Fibroblast of skin of left biceps (primary cell): ENCODE results near the gene FANK1.

Experiments
- DNase-seq, 2 experiments: peaks; one replicate each; pipeline ENCODE4 v3.0.0-alpha.2; 2013; ENCODE audit warnings: low read depth in 2 of 2

Gene FANK1, protein sequence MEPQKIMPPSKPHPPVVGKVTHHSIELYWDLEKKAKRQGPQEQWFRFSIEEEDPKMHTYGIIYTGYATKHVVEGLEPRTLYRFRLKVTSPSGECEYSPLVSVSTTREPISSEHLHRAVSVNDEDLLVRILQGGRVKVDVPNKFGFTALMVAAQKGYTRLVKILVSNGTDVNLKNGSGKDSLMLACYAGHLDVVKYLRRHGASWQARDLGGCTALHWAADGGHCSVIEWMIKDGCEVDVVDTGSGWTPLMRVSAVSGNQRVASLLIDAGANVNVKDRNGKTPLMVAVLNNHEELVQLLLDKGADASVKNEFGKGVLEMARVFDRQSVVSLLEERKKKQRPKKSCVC

DNA sequence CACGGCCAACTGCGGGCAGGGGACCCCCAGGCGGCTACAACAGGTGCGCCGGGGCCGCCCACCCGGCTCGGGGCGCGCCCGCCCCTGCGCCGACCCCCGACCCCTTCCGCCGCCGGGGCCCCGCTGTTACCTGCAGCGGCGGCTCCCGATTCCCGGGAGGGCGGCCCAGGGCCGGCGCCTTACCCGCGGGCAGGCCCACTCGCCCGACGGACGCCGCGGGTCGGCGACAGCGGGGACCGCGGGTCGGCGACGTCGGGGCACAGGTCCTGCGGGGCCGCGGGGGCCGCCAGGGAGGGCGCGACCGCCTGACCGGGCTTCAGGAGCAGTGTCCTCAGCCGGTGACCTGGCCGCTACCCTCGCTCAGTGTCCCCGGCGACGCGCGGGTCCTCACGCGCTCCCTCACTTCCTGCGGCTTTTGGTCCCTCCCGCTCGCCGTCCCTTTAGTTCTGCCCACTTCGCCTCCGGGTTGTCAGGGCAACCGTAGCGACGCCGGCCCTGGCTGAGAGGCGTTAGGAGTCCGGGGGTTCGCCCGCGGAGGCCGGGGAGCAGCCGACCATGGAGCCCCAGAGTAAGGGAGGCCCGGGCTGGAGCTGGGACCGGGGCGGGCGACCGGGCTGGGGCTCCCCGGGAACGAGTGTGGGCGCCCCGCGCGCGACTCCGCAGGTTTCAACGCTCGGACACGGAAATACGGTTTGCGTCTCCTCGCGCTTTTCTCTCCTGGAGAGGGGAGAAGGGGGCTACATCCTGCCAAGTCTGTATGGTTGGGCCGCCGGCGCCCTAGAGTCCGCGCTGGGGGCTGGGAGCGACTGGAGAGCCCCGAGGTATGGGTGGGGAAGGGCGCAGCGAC lies at the start of gene FANK1:
Gene FANK1, plus strand, starts transcription at position 477 of the 847 bp plus-strand sequence. Its CDS starts 79 bp downstream, at position 556.
- peak; percentile 64 to 66 for DNase-seq

DNA sequence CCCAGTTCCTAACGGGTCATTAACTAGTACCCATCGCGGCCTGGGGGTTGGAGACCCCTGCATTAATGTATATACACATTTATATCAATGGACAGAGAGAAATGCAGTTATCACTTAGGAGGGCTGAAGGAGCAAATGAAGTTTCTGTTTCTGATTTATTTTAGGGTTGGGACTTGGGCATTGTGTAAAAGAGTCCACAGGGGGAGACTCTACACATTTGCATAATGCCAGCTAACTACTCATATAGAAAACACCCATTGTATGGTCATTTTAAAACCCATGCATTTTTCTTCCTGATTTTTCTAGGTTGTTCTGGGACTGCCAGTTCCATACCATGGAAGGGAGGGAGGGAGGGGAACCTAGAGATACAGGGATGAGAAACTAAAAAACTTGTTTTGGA lies 49.5 kb upstream of the FANK1 start:
- DNase-seq, result no peak

DNA sequence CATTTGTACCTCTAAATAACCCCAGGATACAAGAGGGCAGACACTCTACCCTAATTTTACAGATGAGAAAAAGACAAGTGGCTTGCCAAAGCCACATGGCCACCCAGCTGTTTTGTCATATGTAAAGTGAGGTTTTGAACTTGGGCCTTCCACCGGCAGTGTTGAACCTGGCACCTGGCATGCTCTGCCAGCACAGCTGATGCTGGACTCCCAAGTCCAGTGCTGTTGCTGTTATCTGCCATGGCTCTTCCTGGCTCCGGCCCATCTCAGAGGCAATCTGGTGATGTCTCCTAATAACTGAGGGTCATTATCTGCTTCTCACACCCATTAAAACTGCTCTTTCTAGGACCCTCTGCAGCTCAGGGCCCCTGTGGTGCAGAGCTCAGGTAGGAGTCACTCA lies 48.0 kb upstream of the FANK1 start:
- DNase-seq, result no peak

DNA sequence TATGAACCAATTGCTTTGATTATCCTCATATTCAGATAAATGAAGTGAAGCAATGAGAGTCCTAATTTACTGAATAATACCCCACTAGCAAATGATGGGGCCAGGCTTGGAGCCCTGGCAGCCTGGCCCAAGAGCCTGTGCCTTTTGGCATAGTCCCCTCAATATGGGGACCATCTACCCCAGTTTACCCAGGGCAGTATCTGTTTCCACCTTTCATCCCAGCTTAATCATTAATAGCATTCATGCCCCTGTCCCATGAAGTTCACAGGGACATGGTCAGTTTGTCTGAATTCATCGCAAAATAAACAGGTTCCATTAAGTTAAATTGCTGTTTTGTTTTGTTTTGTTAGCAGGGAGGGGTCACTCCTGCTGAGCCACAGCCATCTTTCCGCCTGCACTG lies 47.5 kb upstream of the FANK1 start:
- no peak for DNase-seq

DNA sequence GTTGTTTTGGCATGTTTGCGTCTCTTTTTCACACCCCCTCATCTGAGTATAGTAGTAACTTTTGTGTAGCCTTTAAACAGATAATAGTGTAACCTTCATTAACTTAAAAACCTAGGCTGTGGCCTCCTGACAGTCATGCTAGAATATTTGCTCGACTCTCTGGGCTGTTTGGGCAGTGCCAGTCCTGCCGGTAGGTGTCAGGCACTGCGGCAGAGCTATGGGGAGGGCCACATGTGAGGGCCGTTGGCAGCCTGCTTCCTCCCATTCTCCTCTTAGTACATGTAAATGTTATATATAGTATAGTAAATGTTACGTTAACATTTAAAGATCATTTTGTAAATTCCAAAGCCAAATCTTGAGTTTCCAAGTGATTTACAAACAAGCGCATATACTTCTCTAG lies 46.9 kb upstream of the FANK1 start:
- no peak for DNase-seq

DNA sequence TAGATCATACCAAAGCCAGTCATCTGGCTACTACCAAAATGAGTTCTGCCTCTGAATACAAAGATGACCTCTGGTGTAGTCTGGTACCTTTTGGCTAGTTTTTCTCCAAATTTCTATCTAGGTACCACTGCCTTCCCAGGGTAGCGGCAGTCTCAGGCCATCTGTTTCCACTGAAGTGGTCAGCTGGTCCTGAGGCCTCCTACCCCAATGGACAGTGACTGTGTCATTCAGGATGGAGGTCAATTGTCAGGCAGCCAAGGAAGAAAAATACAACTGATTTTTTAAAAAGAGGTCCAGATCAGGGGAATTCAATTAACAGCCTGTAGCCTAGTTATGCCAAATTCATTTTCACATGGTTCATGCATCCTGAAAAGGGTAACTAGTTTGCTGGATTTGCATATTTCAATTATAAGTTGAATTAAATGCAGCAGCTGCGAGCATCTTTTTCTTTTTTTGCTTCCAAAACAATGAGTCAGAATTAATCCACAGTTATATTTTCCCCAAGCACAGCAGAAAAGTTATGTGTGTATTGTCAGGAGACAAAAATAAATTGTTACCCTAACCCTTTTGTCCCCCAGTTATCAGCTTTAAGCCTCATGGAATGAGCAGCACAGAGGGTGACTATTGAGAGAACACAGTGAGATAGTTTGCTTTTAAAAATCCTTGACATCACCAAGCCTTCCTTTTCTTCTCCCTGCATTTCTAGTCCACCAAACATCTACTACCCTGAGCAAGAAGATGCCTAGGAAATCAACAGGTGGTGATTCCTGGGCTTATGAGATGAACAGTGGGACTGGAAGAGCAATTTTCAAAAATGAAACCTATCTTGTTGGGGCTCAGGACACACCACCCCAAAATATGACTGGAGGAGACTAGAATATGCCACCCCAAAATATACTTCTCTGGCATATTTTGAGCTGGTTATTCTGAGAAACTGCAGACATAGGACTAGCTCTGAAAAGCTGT lies 45.3 kb upstream of the FANK1 start:
- no peak for DNase-seq

GRCh38 chr10:125852487-125852886 lies 43.9 kb upstream of the FANK1 start:
- no peak for DNase-seq

DNA sequence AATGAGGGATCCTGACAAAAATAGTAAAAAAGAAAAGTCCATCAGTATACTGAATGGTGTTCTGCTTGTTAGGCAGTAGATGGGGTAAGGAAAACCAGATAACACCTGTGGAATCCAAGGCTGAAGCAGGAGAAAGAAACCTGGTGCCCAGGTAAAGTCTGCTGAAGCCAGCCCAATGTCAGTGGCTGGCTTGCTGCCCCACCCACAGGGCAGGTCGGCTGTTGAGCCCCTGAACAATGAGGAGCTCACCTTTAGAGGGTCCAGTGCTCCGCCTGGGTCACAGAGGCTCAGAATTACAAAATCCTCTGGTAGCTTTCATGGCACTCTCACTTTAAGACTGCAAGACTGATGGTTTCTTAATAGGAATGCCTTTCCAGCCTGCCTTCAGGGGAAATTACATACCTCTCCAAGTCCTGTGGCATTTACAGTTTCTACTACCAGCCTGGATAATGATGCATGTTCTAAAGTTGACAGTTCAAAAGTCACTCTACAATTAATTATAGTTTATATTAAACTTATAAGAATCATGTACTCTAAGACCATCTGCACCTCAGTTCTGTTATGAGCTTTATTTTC lies 39.1 kb upstream of the FANK1 start:
- DNase-seq, result no peak

- no peak for DNase-seq
These were observed 37.1 kb upstream of the FANK1 start for GRCh38 chr10:125859128-125859817.

GRCh38 chr10:125865120-125865519 lies 31.2 kb upstream of the FANK1 start:
- DNase-seq, result no peak

DNA sequence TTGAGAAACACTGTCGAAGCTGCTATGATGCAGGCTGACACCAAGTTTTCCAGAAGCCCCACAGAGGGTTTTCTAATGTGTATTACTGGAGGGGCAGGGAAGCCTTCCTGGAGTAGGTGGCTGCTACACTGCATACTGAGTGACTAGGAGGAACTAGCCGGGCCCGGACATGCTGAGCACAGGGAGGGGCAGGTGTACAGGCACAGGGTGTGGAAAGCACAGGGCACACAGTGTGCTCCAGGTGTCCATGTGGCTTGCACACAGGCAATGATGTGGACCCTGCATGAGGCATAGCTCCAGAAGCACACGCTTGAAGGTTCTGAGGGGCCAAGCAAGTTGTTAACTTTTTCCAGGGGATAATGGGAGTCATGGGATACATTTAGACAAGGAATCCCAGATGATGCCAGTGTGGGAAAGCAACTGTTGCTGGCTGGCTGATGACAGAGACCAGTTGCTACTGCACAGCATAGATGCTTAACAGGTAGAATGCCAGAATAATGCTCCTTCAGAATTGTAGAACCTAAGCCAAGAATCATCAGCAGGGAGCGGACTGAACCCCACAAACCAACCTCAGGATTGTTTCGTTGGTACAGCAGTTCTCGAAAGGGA lies 29.8 kb upstream of the FANK1 start:
- DNase-seq, result no peak

GRCh38 chr10:125868372-125868975 lies 27.9 kb upstream of the FANK1 start:
- peak in 1 of 2 experiments; percentile 12 for DNase-seq

DNA sequence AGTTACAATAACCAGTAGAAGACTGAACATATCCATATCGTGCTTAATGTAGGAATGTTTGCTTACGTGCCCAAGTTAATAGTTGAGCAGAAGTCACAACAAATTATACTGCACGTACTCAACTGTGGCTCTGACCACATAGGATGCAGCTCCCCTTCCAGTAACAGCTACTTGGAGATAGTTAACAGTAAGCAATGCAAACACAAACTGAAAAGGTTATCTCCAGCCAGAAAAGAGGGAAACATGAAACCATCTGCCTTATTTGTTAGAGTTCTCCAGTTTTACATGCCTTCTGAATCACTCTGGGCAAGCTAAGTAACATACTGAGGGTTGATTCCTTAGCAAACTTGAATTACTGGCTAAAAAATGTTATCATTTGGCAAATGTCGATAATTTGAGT lies 25.0 kb upstream of the FANK1 start:
- no peak for DNase-seq

GRCh38 chr10:125878957-125879835 lies 17.2 kb upstream of the FANK1 start:
- DNase-seq, result peak in 1 of 2 experiments; percentile 28

DNA sequence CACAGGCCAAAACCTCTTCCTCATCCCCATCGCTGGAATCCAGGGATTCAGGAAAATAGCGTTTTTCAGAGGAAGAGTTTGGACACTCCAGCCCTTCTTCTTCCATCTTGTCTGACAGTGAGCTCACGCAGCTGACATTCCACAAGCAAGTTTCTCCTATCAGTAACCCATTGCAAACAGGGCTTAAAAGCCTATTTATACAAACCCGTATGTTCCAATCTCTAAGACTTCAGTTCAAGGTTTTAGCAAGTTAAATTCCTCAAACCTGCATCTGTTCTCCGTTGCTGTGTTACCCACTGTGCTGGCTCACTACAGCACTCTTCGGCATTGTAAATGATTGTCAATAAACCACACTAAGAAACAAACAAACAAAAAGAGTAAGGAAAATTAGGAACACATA lies 15.6 kb upstream of the FANK1 start:
- no peak for DNase-seq

- DNase-seq, result no peak
These were observed 15.2 kb upstream of the FANK1 start, which contains the start of gene DHX32 for GRCh38 chr10:125881192-125881591. Gene DHX32 (minus strand): TSS chr10:125881292. CDS start chr10:125880824, 468 bp downstream.

- DNase-seq, result no peak
These were observed 13.8 kb upstream of the FANK1 start for GRCh38 chr10:125882596-125882995.

DNA sequence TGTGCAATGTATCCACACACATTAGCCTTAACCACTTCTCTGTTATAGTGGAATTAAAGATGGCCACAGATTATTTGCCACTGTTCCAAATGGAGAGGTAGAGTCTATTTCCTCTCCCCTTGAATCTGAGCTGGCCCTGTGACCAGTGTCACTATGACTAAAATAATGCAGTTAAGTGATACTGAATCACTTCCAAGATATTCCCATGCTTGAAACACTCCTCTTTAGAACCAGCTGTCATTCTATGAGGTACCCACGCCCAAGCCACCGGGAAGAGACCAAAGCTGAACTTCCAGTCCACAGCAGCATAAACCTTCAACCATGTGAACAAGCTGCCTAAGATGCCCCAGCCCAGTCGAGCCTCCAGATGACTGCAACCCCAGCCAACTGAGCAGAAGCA lies 13.2 kb upstream of the FANK1 start:
- no peak for DNase-seq
